ENCODE measurements around the gene LIN7B. TPM values are rescaled to one million over a fixed set of nuclear protein-coding genes. Genes with fewer than 3 reads are reported as not detected.
"Not testable (repeated sequence)": the region's sequence is repeated elsewhere in the genome, so short reads cannot be mapped to it uniquely, and the experiment has no call there.

The LIN7B gene
- total and polyA plus RNA-seq, 5 experiments from 2014 or later = 5.5 to 16.2 (median 9.2) TPM

DNA sequence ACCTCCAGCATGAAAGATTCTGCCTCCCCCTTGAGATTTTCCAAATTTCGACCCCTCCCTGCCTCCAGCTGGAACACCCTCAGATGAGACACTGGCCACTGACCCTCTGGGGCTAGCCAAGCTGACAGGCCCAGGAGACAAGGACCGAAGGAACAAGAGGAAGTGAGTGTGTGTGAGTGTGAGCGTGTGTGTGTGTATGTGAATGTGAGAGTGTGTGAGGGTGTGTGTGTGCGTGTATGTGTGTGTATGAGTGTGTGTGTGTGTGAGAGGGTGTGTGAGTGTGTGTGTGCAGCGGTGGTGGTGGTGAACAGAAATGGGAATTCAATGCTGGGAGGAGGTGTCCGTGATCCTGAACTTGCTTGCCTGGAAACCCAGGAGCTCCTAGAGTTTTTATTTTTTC is 27.2 kb downstream of the LIN7B start:
- no peak for ATAC-seq
- Mint-ChIP-seq H3K27me3 (peaks cover 11 to 46% (median 26%) of the 10 kb centered on the region in 5 donors), H3K9me3 (no peaks in the 10 kb centered on the region), H3K4me1 (peaks cover 14 to 24% (median 19%) of the 10 kb centered on the region in 4 donors), H3K27ac (no peak overlapping the region), H3K36me3 (no peaks in the 10 kb centered on the region), H3K4me3 (peak overlapping the region in 3 of 10 donors; percentile 19 to 30 (median 23))
- DNase-seq = no peak
- POLR2A ChIA-PET = interaction anchor here (0.5 to 0.8 kb wide), 2 partner anchors 9 to 11 kb away, joined by 3 to 5 read pairs; no protein-coding TSS in a partner anchor

DNA sequence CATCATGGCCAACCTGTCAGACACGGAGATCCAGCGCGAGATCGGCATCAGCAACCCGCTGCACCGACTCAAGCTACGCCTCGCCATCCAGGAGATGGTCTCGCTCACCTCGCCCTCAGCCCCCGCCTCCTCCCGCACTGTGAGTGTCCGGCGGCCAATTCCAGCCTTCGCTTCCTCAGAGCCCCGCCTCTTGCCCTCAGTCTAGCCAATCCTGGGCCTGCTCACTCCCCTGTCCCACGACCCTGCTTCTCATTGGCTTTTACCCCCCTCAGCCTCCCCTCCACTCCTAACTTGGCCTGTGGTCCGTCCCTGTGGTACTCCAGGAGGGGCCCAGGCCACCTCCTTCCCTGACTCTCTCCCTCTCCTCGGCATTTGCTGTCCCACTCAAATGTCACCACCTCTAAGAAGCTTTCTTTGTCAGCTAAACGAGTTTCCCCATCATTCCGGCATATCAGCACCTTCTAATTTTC is 28.7 kb downstream of the LIN7B start:
- DNase-seq (peak in 9 of 10 donors; percentile 33 to 76 (median 47)), ATAC-seq (peak; percentile 80 to 94)
- Mint-ChIP-seq H3K4me3 (peak overlapping the region; percentile 74 to 92 (median 82)), H3K27ac (peak overlapping the region in 5 of 10 donors; percentile 57 to 75 (median 60)), H3K27me3 (peaks cover 18 to 48% (median 37%) of the 10 kb centered on the region in 5 donors), H3K9me3 (no peaks in the 10 kb centered on the region), H3K36me3 (no peaks in the 10 kb centered on the region), H3K4me1 (peaks cover 14 to 26% (median 19%) of the 10 kb centered on the region in 4 donors)
- POLR2A ChIA-PET = no interaction called here

DNA sequence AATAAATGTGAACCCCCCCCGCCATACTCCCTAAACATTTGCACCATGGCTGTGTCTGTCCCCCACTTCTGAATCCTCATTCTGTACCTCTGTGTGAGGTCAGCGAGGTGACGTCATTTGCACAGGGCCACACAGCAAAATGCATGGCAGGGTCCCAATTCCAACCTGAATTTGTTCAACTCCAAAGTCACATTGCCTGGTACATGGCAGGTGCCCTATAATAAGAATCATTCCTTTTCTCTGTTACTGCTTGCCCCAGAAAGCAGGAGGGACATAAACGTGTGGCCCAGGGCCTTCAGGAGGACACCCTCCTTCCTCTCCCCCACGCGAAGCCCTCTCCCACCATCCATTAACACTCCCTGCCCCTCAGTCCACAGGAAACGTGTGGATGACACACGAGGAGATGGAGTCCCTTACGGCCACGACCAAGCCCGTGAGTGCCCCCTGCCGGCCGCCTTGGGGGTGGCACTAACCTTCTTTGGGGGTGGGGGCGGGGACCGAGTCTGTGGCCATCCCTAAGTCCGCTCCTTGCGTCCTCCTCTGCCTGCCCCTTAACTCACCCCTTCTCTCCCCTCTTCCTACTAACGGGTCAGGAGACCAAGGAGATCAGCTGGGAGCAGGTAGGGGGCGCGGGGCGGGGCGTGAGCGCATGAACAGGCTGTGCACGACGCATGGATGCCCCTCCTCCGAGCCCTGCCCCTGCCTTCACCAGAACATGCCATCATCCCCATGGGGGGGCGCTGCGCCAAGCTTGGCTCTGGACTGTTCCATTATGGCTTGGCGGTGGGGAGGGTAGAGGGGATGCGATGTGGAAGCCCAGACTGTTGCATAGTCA is 31.6 kb downstream of the LIN7B start:
- Mint-ChIP-seq H3K9me3 (peaks cover 0 to 2% (median 0%) of the 10 kb centered on the region in 9 donors), H3K27ac (peak overlapping the region in 1 of 10 donors; percentile 66), H3K4me3 (peak overlapping the region in 8 of 10 donors; percentile 2 to 61 (median 30)), H3K27me3 (peaks cover 25 to 65% (median 49%) of the 10 kb centered on the region in 5 donors), H3K4me1 (peaks cover 21 to 52% (median 35%) of the 10 kb centered on the region in 4 donors), H3K36me3 (peaks cover 0 to 7% (median 0%) of the 10 kb centered on the region in 3 donors)
- ATAC-seq (peak; percentile 40 to 70), DNase-seq (peak; percentile 54 to 85 (median 76))
- POLR2A ChIA-PET = interaction anchor here (0.7 to 1.1 kb wide), 2 partner anchors 32 to 154 kb away, joined by 3 read pairs; partner anchors contain the start of gene LIN7B

DNA sequence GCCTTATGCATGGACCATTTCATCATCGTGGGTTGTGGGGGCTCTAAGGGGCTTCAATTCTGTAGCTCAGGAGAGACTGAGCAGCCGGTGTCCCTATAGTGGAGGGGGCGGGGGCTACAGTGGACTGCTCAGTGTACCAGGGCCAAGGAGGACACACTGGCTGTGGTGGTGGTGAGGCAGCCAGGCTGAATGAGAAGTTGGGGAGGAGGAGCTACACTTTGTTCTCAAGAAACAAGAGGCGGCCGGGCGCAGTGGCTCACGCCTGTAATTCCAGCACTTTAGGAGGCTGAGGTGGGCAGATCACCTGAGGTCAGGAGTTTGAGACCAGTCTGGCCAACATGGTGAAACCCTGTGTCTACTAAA is 32.2 kb downstream of the LIN7B start:
- H3K4me3 Mint-ChIP-seq = peak overlapping the region in 1 of 10 donors; percentile 4
- H3K36me3 Mint-ChIP-seq, H3K27ac Mint-ChIP-seq, DNase-seq, ATAC-seq, H3K9me3 Mint-ChIP-seq: not testable (repeated sequence)
- H3K27me3 Mint-ChIP-seq = peaks cover 26 to 68% (median 48%) of the 10 kb centered on the region in 5 donors
- H3K4me1 Mint-ChIP-seq = peaks cover 22 to 54% (median 36%) of the 10 kb centered on the region in 4 donors
- POLR2A ChIA-PET = interaction anchor here (0.7 to 1.1 kb wide), 2 partner anchors 32 to 155 kb away, joined by 3 read pairs; partner anchors contain the start of gene LIN7B

DNA sequence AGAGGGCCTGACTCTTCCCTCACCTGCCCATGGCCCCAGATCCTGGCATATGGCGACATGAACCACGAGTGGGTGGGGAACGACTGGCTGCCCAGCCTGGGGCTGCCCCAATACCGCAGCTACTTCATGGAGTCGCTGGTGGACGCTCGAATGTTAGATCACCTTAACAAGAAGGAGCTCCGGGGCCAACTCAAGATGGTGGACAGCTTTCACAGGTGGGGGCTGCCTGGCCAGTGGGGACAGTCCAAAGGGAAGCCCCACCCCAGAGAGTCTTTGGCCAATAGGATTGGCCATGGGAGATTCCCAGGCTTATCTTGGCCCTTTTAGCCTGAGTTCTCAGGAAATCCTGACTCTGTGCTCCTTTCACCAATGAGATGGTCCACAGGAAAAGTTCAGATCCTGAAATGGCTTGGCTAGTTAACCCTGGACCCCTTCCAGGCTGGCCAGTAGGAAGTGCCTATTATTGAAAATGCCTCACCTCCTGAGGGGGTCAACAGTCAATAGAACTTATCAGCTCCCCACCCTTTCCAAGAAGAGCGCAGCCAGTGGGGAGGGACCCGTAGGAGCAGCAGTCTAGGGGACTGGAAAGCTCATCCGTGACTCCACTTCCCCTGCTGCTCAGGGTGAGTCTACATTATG is 34.0 kb downstream of the LIN7B start:
- peaks cover 18 to 48% (median 36%) of the 10 kb centered on the region in 4 donors for H3K4me1 Mint-ChIP-seq
- POLR2A ChIA-PET = interaction anchor here (0.5 to 1.3 kb wide), 3 partner anchors 27 to 748 kb away, joined by 4 to 6 read pairs (median 5); no protein-coding TSS in a partner anchor
- DNase-seq (no peak), ATAC-seq (no peak)
- peaks cover 0 to 7% (median 0%) of the 10 kb centered on the region in 3 donors for H3K36me3 Mint-ChIP-seq
- peak overlapping the region in 1 of 10 donors; percentile 15 for H3K27ac Mint-ChIP-seq
- H3K9me3 Mint-ChIP-seq = peaks cover 0 to 3% (median 0%) of the 10 kb centered on the region in 9 donors
- H3K4me3 Mint-ChIP-seq = peak overlapping the region in 9 of 10 donors; percentile 59 to 87 (median 74)
- H3K27me3 Mint-ChIP-seq = peaks cover 22 to 73% (median 48%) of the 10 kb centered on the region in 5 donors

DNA sequence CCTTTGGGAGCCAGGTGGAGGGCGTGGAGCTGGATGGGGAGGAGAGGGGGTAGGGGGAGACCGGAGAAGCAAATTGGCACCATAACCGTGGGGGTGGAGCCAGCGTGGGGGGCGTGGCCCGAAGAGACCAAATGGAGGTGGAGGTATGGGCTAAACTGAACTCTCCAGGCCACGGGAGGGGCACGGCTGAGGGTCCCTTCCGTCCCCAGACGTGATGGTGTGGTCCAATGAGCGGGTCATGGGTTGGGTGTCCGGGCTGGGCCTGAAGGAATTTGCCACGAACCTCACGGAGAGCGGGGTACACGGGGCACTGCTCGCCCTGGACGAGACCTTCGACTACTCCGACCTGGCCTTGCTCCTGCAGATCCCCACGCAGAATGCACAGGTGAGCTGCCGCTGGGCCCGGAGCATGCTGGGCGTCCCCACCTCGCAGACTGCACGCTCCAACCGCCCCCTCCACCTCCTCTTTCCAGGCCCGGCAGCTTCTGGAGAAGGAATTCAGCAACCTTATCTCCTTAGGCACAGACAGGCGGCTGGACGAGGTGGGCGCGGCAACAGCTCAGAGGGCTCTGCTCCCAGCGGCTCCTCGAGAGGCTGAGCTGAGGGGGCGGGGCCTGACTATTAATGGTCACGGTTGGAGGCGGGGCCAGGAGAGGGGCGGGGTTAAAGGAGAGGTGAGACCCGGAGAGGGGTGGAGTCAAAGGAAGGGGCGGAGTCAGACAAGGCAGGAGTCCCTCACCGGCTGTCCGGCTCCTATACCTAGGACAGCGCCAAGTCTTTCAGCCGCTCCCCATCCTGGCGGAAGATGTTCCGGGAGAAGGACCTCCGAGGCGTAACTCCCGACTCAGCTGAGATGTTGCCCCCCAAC is 34.8 kb downstream of the LIN7B start:
- peak overlapping the region in 1 of 10 donors; percentile 15 for H3K27ac Mint-ChIP-seq
- DNase-seq (peak; percentile 58 to 88 (median 70)), ATAC-seq (peak; percentile 52 to 54)
- H3K4me1 Mint-ChIP-seq = peaks cover 23 to 46% (median 38%) of the 10 kb centered on the region in 4 donors
- H3K27me3 Mint-ChIP-seq = peaks cover 27 to 77% (median 54%) of the 10 kb centered on the region in 5 donors
- peak overlapping the region; percentile 32 to 88 (median 80) for H3K4me3 Mint-ChIP-seq
- H3K36me3 Mint-ChIP-seq = peaks cover 0 to 7% (median 0%) of the 10 kb centered on the region in 3 donors
- peaks cover 0 to 6% (median 1%) of the 10 kb centered on the region in 9 donors for H3K9me3 Mint-ChIP-seq
- POLR2A ChIA-PET = interaction anchor here (0.6 to 1.3 kb wide), 3 partner anchors 29 to 190 kb away, joined by 4 read pairs; partner anchors contain the start of gene PPFIA3

DNA sequence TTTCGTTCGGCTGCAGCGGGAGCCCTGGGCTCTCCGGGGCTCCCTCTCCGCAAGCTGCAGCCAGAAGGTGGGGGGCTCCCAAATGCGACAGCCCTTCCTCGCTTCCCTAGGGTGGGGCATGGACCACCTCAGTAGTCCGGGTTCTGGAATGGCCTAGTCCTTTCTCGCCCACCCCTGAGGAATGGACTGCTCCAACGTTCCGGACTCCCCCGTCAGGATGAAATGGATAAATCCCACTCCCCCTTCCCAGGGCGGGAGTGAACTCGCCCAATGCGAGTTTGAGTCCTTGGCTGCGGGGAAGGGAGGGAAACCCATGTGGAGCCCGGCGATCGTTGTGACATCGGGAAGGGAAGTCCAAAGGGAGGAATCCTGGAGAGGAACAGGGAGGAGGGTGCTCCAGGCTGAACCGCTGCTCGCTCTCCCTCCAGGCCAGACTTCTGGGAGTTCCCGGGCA is 35.5 kb downstream of the LIN7B start:
- Mint-ChIP-seq H3K9me3 (peaks cover 0 to 12% (median 2%) of the 10 kb centered on the region in 9 donors), H3K27ac (no peak overlapping the region), H3K4me3 (peak overlapping the region; percentile 67 to 88 (median 81)), H3K27me3 (peaks cover 33 to 84% (median 61%) of the 10 kb centered on the region in 5 donors), H3K4me1 (peaks cover 23 to 46% (median 38%) of the 10 kb centered on the region in 4 donors), H3K36me3 (peaks cover 0 to 7% (median 2%) of the 10 kb centered on the region in 3 donors)
- POLR2A ChIA-PET = interaction anchor here (0.6 to 1.3 kb wide), 3 partner anchors 30 to 191 kb away, joined by 4 read pairs; partner anchors contain the start of gene PPFIA3
- no peak for ATAC-seq
- no peak for DNase-seq

DNA sequence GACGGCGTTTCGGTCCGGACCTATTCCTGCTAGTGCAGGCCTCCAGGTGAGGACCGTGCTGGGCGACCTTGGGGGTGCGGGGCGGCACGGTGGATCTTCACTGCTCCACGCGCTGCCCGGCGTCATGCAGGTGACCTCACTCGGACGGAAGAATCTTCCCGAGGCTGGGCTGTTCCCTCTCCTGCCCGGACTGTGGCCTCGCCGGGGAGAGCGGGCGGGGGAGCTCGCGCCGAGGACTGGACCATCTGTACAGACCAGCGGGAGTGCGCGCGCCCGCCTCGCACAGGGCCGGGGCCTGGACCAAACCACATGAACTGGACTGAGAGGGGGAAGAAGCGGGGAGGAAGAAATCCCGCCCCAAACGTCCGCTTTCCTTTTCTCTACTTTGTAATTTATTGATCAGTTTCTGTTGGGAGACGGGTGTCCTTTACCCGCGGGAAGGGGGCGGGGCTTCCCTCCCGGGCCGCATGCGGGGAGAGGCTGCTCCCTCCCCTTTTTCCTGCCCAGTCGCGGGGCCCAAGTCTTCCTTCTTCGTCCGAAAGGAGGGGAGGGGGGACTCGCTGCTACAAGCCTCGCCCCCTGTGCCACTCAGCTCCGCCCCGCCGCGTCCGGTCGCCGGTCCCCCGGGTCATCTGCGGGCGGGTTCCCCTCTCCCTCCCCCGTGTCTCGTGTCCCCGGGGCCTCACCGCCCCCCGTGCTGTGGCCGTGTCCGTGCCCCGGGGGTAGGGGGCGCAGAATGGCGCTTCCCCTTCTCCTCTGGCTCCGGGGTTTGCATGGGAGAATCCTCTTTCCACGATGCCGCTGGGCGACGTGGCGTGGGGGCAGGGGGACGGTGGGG is 36.2 kb downstream of the LIN7B start:
- peaks cover 0 to 14% (median 2%) of the 10 kb centered on the region in 9 donors for H3K9me3 Mint-ChIP-seq
- peak overlapping the region; percentile 67 to 88 (median 81) for H3K4me3 Mint-ChIP-seq
- H3K4me1 Mint-ChIP-seq = peaks cover 23 to 46% (median 37%) of the 10 kb centered on the region in 4 donors
- POLR2A ChIA-PET = interaction anchor here (1.3 kb wide), 1 partner anchor 36 kb away, joined by 4 read pairs; the partner anchor contains the start of gene LIN7B
- peak in 2 of 10 donors; percentile 21 to 37 for DNase-seq
- H3K36me3 Mint-ChIP-seq = peaks cover 0 to 7% (median 4%) of the 10 kb centered on the region in 3 donors
- peak in 1 of 2 donors; percentile 17 for ATAC-seq
- H3K27ac Mint-ChIP-seq = no peak overlapping the region
- peaks cover 31 to 87% (median 65%) of the 10 kb centered on the region in 5 donors for H3K27me3 Mint-ChIP-seq

DNA sequence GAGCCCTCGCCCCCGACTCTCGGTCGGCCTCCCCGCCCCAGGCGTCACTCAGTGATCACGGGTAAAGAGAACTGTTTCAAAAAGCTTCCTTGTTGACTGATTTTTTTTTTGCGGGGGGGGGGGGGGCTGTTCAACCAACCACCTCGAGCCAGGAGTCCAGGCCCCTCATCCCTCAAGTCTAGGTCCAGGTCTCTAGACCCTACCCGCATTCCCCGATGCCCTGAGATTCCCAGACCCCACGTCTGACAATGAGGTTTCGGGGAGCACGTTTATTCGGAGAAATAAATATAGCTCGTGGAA is 36.7 kb downstream of the LIN7B start:
- Mint-ChIP-seq H3K9me3 (peaks cover 0 to 14% (median 2%) of the 10 kb centered on the region in 9 donors), H3K36me3 (peaks cover 0 to 7% (median 4%) of the 10 kb centered on the region in 3 donors), H3K27me3 (peaks cover 29 to 87% (median 67%) of the 10 kb centered on the region in 5 donors), H3K4me1 (peaks cover 19 to 41% (median 34%) of the 10 kb centered on the region in 4 donors), H3K4me3 (peak overlapping the region; percentile 12 to 88 (median 74)), H3K27ac (no peak overlapping the region)
- POLR2A ChIA-PET = interaction anchor here (0.5 to 1.3 kb wide), 3 partner anchors 29 to 340 kb away, joined by 4 to 7 read pairs (median 4); partner anchors contain the start of genes BCAT2 and LIN7B
- ATAC-seq (no peak), DNase-seq (no peak)
